Glomerular endothelial cell (primary cell): ENCODE data around the gene SSTR1. TPM values are rescaled to one million over a fixed set of nuclear protein-coding genes. Genes with fewer than 3 reads are reported as not detected.
"Not testable (repeated sequence)": the region's sequence is repeated elsewhere in the genome, so short reads cannot be mapped to it uniquely, and the experiment has no call there.

Experiments used
- DNase-seq: peaks from one replicate; pipeline ENCODE4 v3.0.0-alpha.2; 2011; ENCODE audit warnings: low read depth, low spot score; ENCODE audit errors: extremely low read depth
- total RNA-seq: library from RNA; depleted of rRNA; stranded (reverse); fragments of >200 nt; gene quantifications from 2 replicates; pipeline ENCODE4 v1.2.3, GENCODE V29; 2015

Gene SSTR1
- total RNA-seq: 0.63 and 2.5 TPM in 2 replicates

GRCh38 chr14:38207736-38208617, at the start of gene SSTR1:
TSS of gene SSTR1 (plus strand) at chr14:38207904. CDS start at chr14:38209390, 1,486 bp downstream.
- no peak for DNase-seq

DNA sequence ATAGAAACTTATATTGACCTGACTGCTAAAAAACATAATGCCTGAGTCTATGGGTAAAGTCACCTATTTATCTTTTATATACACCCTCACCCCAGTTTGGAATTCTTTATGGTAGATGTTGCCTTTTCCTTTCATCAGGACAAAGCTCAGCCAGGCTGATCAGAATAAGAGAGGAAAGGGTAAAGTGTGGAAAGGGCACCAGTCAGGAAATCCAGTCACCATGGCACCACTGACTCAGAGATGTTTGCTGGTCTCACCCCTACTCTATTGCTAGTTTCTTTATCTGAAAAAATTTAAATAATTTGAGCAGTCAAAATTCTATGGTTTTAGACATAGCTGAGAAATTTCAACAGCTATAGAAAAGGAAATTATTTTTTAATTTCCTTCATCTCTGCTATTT, 49.2 kb upstream of the SSTR1 start:
- no peak for DNase-seq

- no peak for DNase-seq
Observed at GRCh38 chr14:38168416-38168815, 39.3 kb upstream of the SSTR1 start.

DNA sequence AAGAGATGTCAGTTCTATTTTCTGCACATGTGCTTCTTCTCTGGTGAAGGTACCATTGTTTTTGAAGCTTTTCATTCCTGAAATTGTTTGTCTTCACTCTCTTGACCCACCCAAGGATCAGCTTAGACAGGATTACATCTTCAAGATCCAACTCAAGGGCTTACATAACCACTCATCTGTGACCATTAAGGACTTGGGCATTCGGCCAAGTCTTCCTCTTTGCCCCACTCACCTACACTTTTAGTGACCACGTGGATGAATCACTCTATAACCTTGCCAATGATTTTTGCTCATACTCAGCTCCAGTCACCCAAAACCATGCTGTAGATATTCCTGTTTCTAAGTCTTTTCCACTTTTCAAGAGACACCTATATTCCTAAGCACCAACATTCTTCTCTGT, 36.5 kb upstream of the SSTR1 start:
- DNase-seq: no peak

DNA sequence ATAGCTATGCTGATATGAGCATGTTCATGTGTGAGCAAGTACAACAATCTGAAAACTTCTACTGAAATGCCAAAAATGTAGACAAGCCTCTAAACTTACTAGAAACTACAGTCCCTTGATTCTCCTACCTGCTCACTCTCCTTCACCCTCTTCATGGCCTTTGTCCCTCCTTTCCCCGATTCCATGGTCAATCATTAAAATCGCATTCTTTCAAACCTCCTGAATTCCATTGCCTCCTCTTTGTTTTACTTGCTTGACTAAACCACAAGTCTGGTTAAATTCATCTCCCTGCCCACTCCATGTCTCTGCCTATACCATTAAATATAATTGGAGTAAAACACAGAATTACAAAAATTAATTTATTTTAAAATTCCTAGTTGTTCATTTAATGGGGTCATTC, 33.0 kb upstream of the SSTR1 start:
- no peak for DNase-seq

- no peak for DNase-seq
Observed at GRCh38 chr14:38175658-38176057, 32.0 kb upstream of the SSTR1 start.

- no peak for DNase-seq
Observed at GRCh38 chr14:38176379-38176778, 31.3 kb upstream of the SSTR1 start.

DNA sequence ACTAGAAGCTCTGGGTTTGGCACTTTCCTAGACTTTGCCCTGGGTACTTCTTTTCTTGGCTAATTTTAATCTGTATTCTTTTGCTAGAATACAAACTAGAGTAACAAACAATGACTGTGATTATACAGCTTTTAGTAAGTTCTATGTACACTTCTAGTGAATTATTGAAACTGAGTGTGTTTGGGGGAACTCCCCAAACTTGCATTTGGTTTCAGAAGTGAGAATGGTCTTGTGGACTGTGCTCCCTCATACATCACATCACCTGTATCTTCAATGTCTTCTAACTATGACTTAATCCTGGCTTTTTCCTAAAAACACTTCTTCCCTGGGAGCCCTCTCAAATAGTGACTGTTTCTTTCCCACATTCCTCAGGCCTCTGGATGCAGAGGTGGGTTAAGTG, 23.6 kb upstream of the SSTR1 start:
- no peak for DNase-seq

GRCh38 chr14:38185671-38186070, 22.0 kb upstream of the SSTR1 start:
- no peak for DNase-seq

- DNase-seq: no peak
Observed at GRCh38 chr14:38186216-38186615, 21.5 kb upstream of the SSTR1 start.

- DNase-seq: no peak
Observed at GRCh38 chr14:38187528-38187927, 20.2 kb upstream of the SSTR1 start.

DNA sequence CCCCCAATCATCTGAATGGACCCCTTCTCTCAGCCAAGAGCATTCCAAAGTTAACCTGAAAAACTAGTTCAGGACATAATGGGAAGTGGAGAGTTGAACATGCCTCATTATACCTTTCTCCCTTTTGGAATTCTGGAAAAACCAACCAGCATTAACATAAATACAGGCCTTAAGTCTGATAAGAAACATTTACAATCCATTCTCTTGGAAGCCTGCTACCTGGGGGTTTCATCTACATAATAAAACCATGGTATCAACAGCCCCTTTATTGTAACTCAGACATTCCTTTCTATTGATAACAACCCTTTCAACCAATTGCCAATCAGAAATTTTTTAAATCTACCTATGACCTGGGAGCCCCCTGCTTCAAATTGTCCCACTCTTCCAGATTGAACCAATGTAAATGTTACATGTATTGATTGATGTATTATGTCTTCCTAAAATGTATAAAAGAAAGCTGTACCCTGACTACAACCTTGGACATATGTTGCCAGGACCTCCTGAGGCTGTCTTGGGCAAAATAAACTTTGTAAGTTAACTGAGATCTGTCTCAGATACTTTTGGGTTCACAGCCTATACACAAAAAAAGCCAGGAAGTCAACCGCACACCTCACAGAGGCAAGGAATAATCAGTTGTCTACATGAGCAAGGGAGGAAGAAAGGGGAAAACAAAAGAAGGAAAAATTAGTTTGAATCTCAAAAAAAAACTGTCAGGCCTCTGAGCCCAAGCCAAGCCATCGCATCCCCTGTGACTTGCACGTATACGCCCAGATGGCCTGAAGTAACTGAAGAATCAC, 17.6 kb upstream of the SSTR1 start:
- no peak for DNase-seq

- DNase-seq: not testable (repeated sequence)
Observed at GRCh38 chr14:38190846-38191245, 16.9 kb upstream of the SSTR1 start.

DNA sequence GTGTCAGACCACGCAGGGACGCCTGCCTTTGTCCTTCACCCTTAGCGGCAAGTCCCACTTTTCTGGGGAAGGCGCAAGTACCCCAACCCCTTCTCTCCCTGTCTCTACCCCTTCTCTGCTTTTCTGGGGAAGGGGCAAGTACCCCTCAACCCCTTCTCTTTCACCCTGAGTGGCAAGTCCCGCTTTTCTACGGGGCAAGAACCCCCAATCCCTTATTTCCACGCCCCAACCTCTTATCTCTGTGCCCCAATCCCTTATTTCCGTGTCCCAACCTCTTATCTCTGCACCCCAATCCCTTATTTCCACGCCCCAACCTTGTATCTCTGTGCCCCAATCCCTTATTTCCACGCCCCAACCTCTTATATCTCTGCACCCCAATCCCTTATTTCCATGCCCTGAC, 16.2 kb upstream of the SSTR1 start:
- not testable (repeated sequence) for DNase-seq

DNA sequence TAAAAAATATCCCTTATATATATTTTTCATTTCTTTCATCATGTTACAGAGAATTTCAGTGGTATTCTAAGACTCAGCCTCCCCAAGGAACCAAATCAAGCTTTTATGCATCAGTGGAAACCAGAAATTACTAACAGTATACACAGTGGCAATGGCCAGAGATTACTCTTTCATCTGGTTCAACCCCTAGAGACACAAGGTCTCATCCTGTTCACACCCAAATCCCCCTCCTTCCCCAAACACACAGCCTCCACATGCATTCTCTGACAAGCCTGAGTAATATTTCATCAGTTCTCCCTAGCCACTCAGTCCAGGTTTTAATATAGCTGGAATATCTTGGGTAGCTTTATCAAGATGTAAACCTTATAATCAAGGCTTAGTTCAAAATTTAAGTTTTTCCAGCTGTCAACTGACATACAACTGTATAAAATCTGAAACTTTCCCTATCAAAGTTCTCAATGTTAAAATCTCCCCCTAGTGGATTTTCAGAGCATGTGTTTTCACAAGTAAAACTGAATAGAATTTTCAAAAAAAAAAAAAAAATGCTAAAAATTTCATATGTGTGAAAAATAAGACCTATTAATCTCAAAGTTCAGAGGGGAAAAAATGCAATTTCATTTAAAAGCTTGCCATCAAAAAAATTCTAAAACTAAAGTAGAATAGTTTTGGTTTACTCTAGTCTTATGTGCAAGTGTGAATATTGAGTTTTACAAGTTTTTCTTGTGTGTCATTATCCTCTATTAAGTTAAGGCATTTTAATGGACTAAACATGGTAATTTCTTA, 10.5 kb upstream of the SSTR1 start:
- DNase-seq: no peak

- DNase-seq: no peak
Observed at GRCh38 chr14:38197784-38198335, 9.8 kb upstream of the SSTR1 start.

DNA sequence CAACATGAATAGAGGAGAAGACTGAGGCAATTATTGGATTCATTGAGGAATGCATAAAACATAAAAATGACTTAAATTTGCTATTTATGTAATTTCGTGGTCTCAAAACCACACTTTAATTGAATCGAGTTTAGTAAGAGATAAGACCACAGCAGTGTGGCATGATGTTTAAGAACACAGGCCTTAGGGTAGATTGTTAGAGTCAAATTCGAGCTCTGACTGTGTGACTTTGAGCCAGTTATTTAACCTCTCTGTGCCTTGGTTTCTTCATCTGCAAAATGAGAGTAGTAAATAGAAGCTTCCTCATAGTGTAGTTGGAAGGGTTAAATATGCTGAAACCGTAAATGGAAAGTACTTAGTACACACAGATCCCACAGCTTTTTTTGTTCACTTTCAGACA, 9.3 kb upstream of the SSTR1 start:
- no peak for DNase-seq

- DNase-seq: no peak
Observed at GRCh38 chr14:38199076-38199475, 8.6 kb upstream of the SSTR1 start.

DNA sequence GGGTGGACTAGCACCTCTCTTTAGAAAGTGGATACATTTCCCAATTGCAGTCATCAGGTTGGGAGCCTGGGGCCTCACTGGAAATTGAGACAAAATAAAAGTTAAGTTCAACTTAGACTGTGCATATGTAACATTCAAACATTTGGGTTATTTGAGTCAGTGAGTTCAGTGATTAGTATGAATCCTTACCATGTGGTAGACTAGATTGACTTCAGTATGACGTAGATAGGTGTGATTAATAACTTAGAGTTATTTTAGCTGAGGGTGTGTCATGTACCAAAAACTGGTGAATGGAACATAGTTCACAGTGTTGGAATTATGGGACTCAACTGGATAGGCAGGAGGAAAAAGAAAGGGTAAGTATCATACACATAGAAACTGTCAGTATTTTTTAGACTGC, 8.0 kb upstream of the SSTR1 start:
- DNase-seq: no peak

GRCh38 chr14:38201137-38201828, 6.4 kb upstream of the SSTR1 start:
- DNase-seq: no peak
